NT2/D1 (cell line): ENCODE measurements around the gene BLCAP.

ENCODE experiments used
- SUZ12 ChIP-seq: IDR thresholded peaks from 2 replicates; pipeline ENCODE4 v1.6.1; 2011; ENCODE audit not compliant: insufficient read length, insufficient read depth; ENCODE audit errors: extremely low read depth
- YY1 ChIP-seq: IDR thresholded peaks from 2 replicates; pipeline ENCODE4 v1.6.1; 2011; ENCODE audit not compliant: insufficient read length, insufficient read depth
- ZNF274 ChIP-seq: IDR thresholded peaks from 2 replicates; pipeline ENCODE4 v1.6.1; 2011; ENCODE audit warnings: mild to moderate bottlenecking, low read depth, low read length

DNA sequence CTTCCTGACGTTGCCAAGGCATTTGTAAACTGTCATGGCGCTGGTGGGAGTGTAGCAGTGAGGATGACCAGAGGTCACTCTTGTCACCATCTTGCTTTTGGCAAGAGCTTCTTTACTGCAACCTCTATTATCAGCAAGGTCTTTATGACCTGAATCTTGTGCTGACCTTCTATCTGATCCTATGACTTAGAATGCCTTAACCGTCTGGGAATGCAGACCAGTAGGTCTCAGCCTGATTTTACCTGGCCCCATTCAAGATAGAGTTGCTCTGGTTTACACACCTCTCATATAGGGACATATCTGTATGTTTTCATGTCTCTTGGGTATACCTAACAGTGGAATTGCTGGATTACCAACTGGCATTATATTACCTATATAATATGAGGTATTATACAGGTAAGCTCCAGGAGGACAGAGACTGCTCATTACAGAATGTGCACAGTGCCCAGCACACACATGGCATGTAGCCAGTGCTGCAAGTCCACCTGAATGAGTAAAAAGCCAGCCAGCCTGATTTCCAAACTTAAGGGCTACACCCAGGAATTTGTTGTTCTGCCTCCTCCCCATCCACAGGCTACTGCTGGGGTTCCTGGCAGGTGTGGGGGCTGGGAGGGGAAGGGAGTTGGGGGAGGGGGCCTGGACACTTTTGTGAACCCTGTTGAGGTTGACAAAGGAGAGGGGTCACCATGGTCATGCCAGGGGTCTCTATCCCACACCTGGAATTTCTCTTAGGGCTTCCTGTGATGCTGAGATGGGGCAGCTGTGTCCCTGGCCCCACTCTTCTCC, 35.2 kb upstream of the BLCAP start:
- TF ChIP-seq ZNF274, result no peak
- TF ChIP-seq YY1, result no peak
- TF ChIP-seq SUZ12, result no peak
